ENCODE measurements around the gene ARHGAP40.

ARHGAP40 gene

DNA sequence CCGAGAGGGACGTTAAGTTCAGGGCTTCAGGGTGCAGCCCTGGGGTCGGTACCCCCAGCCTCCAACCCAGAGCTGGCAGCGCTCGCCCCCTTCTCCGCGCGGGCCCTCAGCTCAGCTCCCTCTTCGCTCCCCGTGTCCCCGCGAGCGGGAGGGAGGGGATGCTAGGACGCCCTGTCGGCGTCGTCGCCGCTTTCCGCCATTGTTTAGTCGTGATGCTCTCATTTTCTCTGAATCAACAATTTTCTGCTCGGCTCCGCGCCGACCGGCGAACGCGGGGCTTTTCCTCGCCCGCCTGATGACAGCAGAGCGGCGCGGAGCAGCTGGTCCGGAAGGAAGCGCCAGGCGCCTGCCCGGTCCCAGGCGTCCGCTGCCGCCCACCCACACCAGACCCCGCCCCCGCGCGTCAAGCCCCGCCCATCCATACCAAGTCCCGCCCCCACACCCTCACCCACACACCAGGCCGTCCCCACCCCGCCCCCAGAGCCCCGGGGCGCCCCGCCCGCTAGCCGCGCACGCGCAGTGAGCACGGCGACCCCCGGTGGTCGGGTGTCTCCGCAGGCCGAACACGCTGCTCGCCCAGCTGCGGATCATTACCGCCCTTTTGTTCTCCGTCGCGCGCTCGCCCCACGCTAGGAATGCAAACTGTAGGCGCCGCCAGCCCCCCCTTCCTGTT is 72.6 kb downstream of the ARHGAP40 start:
- DNase-seq = peak in 54 of 58 donors; percentile 37 to 89 (median 74)

DNA sequence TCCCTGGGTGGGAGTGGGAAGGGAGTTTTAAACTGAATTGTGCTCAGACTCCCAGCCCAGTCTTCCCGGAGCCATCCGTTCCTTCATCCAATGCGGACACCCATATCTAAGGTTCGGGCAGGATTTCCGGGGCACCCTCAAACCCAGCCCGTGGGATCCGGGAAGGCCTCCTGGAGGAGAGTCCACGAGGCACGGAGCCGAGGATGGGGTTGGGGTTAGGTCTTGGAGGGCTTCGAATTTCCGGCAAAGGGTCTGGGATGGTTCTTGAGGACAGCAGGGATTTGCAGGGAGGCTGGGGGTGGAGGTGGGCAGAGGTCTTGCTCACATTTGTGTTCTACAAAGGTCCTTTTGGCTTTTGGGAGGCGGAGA is 73.1 kb downstream of the ARHGAP40 start:
- DNase-seq = peak in 2 of 58 donors; percentile 42 to 56

DNA sequence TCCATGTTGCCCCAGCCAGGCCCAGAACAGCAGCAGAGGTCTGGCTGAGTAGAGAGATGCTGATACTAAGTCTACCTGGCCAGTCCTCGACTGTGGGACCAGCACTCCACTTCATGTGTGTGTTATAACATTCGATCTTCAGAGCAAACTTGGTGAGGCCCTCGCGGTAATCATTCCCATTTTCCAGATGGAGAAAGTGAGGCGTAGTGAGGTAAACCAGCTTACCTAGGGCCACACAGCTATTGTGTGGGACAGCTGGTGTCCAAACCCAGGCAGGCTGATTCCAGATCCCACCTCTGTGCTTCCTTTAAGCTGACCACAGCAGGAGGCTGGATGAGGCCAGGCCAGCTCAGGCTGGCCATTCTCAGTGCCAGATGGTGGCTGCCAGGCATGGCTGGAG is 75.0 kb downstream of the ARHGAP40 start:
- DNase-seq = no peak

DNA sequence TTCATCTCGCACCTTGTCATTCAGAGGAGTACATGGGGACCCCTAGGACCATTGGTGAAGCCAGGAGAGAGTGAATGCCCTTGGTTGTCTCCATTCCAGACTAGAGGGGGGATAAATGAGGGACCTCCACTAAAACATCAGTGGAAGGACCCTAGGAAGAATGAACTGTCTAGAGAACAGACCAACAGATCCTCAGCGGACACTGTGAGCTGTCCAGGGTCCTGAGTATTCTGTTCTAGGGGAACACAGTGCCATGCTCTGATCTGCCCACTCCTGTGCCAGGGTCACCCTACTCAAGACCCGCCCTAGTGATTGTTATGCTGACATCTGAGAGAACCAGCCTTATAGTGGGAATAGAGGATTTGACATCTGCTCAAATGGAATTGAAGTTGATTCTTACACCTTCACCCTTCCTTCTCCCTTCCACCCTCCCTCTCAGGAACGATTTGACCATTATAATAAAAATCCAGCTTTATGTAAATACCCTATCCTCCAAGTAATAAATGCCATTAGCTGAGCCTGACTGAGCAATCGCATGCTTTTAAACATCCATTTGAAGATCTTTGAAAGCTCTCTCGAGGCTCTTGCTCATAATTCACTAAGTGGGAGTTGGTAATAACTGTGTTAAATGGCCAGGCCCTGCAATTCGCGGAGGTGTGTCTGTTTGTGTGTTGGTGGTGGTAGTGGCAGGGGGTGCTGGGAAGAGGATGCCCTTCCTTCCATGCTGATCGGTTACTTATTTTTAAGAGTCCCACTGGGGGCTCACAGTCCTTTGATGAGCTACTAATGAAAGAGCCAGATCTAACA is 79.1 kb downstream of the ARHGAP40 start:
- DNase-seq = no peak

DNA sequence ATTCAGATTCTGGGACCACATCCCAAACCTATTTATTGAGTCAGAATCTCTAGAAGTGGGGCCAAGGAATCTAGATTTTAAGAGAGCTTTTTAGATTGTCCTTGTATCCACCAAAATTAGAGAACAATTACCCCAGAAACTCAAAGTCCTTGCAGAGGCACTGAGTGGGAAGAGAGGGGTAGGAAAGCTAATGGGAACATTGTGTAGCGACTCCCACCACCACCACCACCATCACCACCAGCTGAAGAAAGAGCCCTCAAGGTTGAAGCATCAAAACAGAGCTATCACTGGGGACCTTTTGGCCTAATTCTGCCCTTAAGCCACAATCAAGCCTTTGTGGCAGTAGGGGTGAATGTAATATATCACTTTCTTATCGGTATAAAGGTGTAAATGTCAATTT is 83.7 kb downstream of the ARHGAP40 start:
- DNase-seq = no peak

DNA sequence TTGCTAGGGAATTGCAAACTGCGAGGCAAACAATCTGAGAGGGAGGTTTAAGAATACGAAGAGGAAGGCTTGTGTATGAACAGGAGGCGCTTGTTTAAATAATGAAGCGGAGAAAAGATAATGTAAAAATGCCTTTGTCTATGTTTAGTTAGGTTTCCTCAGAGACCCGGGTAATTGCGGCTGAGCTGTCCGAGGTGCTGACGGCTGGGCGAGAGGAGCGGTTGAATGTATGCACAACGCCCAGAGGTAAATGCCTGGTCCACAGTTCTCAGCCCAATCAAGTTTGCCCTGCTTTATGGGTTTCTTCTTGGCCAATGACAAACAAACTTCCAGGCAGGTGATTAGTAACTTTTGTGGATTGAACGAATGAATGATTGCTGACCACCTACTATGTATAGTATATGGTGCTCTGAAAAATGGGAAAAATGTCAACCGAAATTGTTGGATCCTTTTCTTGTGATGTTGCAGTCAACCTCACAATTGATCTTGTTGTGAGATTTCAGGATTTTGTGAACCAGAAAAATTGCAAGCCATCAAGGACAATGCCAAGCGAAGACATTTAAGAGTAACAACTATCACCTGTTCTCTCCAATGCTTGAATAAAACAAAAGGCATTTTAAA is 84.4 kb downstream of the ARHGAP40 start:
- DNase-seq = peak in 3 of 58 donors; percentile 9 to 14 (median 13)

DNA sequence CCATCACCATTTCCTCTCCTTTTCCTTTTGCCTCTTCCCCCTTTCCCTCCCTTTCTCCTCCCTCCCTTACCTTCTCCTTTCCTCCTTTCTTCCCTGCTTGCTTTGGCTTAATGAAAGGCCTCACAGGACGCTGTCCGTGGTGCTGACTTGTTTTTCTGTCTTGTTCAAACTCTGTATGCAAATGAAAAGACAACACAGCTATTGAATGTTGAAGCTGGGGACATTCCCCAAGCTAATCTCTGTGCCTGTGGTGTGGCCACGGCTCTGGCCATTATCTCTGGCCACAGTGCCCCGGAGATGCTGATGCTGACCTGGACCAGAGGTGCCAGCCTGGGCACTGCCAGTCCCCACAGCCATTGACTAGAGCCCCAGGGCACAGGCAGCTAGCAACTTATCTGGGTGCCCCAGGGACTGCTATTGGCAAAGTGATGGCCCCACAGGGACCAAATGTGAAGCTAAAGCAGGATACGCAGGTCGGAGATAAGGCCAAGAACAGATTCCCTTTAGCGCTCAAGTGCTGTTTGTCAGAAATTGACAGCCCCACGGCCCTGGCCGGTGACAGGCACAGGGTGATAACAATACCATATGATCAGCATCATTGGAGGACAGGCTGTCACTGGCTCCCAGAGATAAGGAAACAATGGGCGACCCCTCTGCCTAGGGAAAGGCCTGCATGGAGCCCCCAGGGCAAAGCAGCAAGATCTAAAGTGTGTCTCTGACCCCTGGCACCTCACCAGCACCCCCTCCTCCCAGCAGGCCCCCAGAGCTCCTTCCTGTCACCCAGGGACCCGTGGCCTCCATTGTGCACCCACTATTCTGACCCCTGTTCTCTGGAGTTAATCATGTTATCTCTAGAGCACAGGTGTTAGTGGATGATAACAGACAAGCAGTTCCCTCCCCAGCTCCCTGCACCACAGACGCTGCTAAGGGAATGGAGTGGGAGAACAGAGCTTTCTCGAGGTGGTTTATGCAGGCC is 91.1 kb downstream of the ARHGAP40 start:
- peak in 30 of 58 donors; percentile 6 to 55 (median 21) for DNase-seq

DNA sequence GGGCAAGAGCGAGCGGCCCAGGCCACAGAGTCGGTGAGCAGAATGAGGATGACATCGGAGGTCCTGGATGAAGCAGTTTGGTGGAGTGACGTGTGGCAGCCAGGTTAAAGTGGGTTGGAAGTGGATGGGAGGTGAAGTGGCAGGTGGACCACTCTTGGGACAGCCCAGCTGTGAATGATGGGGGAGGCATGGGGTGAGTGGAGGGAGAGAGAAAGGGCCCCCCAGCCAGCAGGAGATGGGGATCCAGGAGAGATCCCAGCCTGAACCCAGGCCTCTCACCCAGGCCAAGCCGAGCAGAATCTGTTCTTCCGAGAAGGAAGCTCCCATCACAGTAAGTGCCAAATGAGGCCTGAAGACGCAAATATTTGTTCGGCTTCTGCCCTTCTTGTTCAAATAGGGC is 95.7 kb downstream of the ARHGAP40 start:
- no peak for DNase-seq

DNA sequence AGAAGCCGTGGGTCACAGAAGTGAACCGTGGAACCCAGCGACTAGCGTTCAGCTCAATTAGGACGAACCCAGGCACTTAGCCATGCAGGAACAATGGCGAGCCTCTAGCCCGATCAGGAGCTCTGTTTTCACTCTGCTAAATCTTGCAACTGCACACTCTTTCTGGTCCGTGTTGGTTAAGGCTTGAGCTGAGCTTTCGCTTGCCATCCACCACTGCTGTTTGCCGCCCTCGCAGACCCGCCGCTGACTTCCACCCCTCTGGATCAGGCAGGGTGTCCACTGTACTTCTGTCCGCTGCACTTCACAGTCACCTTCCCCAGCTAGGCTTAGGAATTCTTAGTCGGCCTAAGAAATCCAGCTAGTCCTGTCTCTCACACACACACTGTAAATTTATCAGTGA is 96.9 kb downstream of the ARHGAP40 start:
- no peak for DNase-seq

DNA sequence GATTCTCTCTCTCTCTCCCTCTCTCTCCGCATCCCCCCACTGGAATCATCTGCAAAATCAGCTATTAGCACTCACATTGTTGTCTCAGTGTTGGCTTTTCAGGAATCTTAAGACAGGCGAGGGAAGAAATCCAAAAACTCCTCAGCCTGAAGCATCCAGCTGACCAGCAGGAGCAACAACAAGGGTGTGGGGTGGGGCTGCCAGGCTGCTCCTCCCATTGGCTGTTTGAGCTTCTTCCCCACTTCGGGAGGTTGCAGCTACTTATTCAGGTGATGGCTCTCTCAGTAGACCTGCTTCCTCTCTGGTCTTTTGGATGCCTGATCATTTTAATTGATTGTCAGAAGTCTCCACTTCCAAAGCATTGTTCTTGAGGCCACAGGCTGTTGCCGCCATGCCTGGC is 98.5 kb downstream of the ARHGAP40 start:
- no peak for DNase-seq

All from anterior cingulate cortex (tissue), 58 donors.